Bronchial epithelial cell (primary cell): ENCODE data around the gene FARP2. TPM values are rescaled to one million over a fixed set of nuclear protein-coding genes. Genes with fewer than 3 reads are reported as not detected.
"Not testable (repeated sequence)": the region's sequence is repeated elsewhere in the genome, so short reads cannot be mapped to it uniquely, and the experiment has no call there.

Source experiments
- DNase-seq: peaks from one replicate; pipeline ENCODE4 v3.0.0-alpha.2; 2010; ENCODE audit warnings: low read depth
- FAIRE-seq: peaks from 2 replicates; lab custom pipeline; 2011; peaks lifted over from hg19 to GRCh38; lab: Jason Lieb, UNC
- H3K27me3 ChIP-seq: 2 replicates; pipeline ENCODE4 v1.5.1; 2011; ENCODE audit warnings: low read length; ENCODE audit not compliant: control insufficient read depth, insufficient read depth
- H3K36me3 ChIP-seq: 2 replicates; pipeline ENCODE4 v1.5.1; 2011; ENCODE audit warnings: low read length; ENCODE audit not compliant: control insufficient read depth, insufficient read depth
- H3K4me3 ChIP-seq: 2 replicates; pipeline ENCODE4 v1.5.1; 2011; ENCODE audit warnings: mild to moderate bottlenecking, low read depth, low read length, control low read depth
- total RNA-seq: library from RNA; depleted of rRNA; stranded (reverse); fragments of >200 nt; gene quantifications from 2 replicates; pipeline ENCODE4 v1.2.1, GENCODE V29; 2014
- TF ChIP-seq, protein P1 (sequence below): IDR thresholded peaks from 2 replicates; pipeline ENCODE4 v1.5.1; 2011; ENCODE audit warnings: mild to moderate bottlenecking, moderate library complexity, low read length, control low read depth, inconsistent platforms; ENCODE audit not compliant: insufficient read depth, severe bottlenecking

The FARP2 gene
- total RNA-seq, 1 donor from 2014 or later: 25.0 TPM

DNA sequence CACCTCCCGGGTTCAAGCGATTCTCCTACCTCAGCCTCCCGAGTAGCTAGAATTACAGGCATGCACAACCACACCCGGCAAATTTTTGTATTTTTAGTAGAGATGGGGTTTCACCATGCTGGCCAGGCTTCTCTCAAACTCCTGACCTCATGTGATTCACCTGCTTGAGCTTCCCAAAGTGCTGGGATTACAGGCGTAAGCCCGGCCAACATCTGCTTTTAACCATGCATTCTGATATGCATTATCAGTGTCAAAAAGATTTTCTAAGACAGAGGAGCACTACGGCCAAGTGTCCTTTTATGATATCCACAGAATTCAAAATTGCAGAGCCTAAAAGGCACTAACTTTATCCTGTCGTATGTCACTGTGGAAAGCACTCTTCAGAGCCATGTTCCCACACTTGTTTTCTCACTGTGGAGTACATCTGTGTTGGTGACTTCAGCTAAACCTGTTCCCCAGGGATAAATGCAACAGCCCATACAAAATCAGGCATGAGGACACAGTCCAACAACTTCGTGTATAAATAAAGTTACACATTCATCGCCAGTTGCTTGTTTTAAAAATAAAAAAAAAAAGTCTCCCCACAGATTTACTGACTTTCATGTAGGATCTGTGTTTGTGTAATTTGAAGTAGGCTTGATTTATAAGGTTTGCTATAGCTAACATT lies 95.9 kb downstream of the FARP2 start:
- no peak overlapping the region for H3K4me3 ChIP-seq
- no peaks in the 10 kb centered on the region for H3K27me3 ChIP-seq
- peaks cover 2% of the 10 kb centered on the region for H3K36me3 ChIP-seq
- peak; percentile 32 for FAIRE-seq
- TF ChIP-seq, protein P1, sequence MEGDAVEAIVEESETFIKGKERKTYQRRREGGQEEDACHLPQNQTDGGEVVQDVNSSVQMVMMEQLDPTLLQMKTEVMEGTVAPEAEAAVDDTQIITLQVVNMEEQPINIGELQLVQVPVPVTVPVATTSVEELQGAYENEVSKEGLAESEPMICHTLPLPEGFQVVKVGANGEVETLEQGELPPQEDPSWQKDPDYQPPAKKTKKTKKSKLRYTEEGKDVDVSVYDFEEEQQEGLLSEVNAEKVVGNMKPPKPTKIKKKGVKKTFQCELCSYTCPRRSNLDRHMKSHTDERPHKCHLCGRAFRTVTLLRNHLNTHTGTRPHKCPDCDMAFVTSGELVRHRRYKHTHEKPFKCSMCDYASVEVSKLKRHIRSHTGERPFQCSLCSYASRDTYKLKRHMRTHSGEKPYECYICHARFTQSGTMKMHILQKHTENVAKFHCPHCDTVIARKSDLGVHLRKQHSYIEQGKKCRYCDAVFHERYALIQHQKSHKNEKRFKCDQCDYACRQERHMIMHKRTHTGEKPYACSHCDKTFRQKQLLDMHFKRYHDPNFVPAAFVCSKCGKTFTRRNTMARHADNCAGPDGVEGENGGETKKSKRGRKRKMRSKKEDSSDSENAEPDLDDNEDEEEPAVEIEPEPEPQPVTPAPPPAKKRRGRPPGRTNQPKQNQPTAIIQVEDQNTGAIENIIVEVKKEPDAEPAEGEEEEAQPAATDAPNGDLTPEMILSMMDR: no peak
- no peak for DNase-seq

DNA sequence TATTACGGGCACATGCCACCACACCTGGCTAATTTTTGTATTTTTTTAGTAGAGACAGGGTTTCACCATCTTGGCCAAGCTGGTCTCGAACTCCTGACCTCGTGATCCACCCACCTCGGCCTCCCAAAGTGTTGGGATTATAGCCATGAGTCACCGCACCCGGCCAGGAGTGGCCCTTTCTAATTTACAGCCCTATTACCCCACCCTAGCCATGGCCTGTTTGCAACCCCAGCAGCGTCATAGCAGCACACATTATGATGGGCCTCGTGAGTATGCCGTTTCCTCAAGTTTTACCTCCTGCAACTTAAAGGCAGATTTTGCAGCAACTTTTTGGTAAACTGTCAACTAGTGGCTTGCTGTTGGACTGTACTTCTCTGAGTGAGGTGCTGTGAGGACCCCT lies 97.8 kb downstream of the FARP2 start:
- not testable (repeated sequence) for DNase-seq, FAIRE-seq, H3K36me3 ChIP-seq, H3K27me3 ChIP-seq, H3K4me3 ChIP-seq

DNA sequence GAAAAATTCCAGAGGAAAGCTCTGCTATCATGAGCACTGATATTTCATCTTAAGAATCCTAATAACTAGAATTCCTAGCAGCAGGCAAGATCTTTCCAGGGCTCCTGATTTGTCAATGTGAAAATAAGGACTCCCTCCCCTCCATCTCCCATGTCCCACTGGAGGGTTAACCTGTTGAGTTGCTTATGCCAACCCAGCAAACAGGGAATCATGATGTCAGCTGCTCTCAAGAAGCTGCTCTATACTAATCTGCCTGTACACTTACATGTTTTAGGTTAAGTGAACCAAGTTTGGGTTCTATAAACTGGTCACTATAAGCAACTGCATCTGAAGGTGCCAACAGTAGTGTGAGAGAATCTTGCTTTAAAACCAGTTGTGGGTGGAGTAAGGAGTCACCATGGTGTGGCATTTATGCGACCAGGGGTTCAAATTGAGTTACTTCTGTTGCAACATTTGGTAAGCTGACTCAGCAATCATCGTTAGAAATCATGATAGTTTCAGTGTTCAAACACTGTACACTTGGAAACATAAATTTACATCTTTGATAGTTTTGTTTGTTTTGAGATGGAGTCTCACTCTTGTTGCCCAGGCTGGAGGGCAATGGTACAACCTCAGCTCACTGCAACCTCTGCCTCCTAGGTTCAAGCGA lies 98.9 kb downstream of the FARP2 start:
- Histone ChIP-seq H3K36me3 (peaks cover 2% of the 10 kb centered on the region), H3K27me3 (no peaks in the 10 kb centered on the region), H3K4me3 (no peak overlapping the region)
- FAIRE-seq (peak; percentile 76), DNase-seq (peak; percentile 4)
- TF ChIP-seq, protein P1: no peak

DNA sequence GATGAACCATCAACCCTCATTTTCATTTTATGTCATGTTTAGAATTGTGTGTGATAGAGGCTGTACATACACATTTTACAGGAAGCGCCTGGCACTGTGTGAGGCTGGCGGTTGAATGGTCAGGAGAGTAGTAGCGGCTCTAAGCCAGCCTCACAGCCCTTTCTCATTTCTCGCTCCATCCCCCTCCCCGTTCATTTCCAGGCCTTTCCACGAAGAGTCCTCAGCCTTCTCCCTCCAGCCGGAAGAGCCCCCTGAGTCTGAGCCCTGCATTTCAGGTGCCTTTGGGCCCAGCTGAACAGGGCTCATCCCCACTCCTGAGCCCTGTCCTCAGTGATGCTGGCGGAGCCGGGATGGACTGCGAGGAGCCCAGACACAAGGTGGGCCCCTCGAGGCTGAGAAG lies 100.5 kb downstream of the FARP2 start:
- no peak for DNase-seq
- TF ChIP-seq, protein P1: no peak
- Histone ChIP-seq H3K4me3 (no peak overlapping the region), H3K27me3 (no peaks in the 10 kb centered on the region), H3K36me3 (no peaks in the 10 kb centered on the region)
- no peak for FAIRE-seq

DNA sequence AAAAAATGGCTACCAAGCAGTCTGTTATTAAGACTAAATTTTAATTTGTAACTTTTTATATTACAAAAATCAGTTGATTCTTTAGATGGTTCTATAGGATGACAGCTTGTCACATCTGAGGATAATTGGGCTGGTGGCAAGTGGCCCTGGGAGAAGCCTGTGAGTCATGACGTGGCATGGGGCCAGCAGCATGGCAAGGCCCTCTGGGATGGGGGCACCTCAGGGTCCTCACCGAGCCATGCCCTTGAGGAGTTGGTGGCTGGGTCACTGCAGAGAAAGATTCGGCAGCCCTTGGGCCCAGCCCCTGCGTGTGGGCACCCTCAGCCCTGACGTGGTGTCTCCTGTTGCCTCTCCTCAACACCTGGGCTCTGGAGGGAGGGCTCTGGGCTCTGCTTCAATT lies 102.6 kb downstream of the FARP2 start:
- H3K27me3 ChIP-seq: no peaks in the 10 kb centered on the region
- FAIRE-seq: no peak

DNA sequence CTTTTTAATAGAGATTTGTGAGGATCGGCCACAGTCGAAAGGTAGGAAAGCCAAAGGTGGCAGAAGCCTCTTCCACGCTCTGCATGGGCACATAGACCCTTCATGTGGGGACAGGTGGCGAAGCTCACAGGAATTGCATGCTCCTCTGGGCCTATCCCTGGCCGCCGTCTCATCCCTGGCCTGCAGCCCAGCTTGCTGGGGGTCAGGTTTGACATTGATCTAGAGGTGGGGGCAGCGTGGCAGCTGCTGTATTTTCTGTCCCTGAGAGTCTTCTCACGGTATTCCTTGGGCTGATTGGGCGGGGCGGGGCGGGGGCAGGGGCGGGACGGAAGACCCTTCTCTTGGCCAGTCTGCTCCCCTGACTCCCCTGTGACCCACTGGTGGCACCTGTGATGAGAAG lies 103.4 kb downstream of the FARP2 start:
- DNase-seq (no peak), FAIRE-seq (no peak)
- H3K36me3 ChIP-seq: no peaks in the 10 kb centered on the region
- H3K27me3 ChIP-seq: no peaks in the 10 kb centered on the region
- no peak overlapping the region for H3K4me3 ChIP-seq
- TF ChIP-seq, protein P1: no peak

More for the DNA sequence above, 102.6 kb downstream of the FARP2 start:
- TF ChIP-seq, protein P1: no peak
- H3K4me3 ChIP-seq: no peak overlapping the region
- DNase-seq: no peak
- no peaks in the 10 kb centered on the region for H3K36me3 ChIP-seq
